ENCODE data around the gene MESP2.
A peak's percentile ranks its signal among the peaks of the same experiment; 100 is the strongest.

Gene MESP2

GRCh38 chr15:89756897-89757296 lies 19.2 kb upstream of the MESP2 start:
- DNase-seq, result no peak

DNA sequence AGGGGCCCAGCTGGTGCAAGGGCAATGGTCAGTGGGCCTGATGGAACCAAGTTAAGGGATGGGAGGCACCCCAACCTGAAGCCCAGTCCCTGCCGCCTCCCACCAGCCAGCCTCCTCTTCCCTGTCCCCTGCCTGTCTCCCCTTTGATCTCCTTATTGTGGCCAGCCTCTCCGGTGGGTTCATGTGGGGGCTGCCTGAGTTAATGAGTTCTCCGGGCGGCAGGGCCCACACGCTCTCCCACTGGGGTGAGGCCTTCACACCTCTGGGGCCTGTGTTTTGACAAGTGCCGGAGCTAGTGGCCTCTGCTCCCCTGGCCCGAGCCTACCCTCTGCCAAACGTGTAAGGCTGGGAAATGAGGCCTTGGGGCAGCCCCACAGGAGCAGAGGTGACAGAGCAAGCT lies 17.8 kb upstream of the MESP2 start:
- no peak for DNase-seq

DNA sequence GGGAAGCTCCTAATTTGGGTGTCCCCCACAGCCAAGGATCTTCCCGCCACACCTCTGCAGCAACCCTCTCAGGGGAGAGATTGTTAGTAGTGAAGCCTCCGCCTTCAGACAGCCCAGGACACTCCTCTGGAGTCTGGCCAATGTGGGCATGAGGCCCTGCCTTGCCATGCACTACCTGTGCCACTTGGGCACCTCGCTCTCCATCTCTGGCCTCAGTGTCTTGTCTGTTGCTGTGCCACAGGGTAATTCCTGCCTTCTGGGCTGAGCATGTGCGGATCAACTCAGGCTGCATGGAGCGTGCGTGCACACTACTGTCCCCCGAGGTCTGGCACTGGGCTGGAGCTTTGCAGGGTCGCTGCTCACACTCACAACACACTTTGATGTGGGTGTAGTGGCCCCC lies 17.2 kb upstream of the MESP2 start:
- DNase-seq, result no peak

DNA sequence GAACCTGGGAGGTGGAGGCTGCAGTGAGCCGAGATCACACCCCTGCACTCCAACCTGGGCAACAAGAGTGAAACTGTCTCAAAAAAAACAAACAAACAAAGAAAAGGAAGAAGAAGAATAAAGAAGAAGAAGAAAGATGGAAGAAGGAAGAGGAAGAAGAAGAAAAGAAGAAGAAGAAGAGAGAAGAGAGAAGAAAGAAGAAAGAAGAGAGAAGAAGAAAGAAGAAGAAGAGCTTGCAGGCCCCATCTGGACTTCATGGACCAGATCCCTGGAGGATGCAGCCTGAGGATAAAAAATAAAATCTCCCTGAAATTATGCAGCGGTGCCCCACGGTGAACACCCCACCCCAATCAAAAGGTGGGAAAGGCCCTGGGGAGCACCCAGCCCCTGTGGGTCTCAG lies 16.3 kb upstream of the MESP2 start:
- DNase-seq, result no peak

GRCh38 chr15:89760303-89761008 lies 15.7 kb upstream of the MESP2 start:
- peak; percentile 60 for DNase-seq

GRCh38 chr15:89761009-89761831 lies 14.9 kb upstream of the MESP2 start:
- no peak for DNase-seq

DNA sequence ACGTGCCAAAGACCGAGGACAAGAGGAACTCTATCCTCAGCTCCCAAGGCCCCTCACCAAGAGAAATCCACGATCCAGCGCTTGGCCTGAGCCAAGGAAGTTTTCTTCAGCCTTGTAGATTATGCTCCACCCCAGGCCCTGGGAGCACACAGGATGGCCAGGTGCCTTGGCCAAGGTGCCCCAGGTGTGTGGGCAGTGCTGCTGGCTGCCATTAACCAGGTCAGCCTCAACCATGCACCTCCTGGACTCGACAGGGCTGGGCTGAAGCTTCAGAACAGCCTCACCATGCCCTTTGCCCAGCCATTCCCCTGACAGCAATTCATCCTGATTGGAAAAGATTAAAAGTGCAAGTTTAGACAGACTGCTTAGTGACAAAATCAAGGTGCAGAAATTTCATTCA lies 14.2 kb upstream of the MESP2 start:
- DNase-seq, result no peak

GRCh38 chr15:89765694-89766093 lies 10.4 kb upstream of the MESP2 start:
- no peak for DNase-seq

DNA sequence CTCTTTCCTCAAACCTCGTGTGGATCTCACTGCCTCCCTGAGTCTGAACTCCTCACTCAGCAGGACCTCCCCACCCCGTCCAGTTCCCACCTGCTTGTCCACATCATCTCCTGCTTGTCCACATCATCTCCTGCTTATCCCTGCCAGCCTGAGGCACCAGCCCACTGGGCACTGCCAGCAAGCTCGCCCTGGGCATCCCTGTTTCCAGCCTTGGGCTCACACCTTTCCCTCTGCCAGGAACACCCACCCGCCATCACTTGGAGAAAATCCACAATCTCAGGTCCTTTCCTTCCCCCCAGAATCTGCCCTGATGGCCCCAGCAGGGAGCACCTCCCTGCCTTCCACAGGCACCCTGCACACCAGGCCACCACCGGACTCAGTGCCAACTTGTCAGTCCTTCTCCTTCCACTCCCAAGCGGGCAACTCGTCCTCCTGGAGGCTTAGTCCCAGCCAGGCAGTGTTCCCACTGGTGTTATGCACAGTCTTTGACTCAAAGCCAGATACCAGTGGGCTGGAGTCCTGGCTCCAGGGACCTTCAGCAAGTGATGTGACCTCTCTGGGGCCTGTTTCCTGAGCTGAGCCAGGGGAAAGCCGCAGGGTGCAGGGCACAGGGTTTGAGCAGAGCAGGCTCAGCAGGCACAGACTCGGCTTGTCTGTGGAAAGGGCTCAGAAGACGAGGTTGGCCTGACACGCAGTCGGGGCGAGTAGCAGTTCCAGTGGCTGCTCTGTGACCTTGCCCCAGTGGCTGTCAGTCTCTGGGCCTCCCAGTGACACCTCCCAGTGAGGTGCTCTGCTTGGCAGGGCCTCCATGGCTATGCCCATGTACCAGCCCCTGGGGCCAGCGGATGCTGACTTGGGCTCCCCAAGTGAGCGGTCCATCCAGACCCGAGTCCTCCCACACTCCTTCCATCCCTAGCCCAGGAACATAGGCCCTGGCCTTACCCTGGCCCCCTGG lies 9.5 kb upstream of the MESP2 start:
- DNase-seq, result no peak

- no peak for DNase-seq
These were observed 8.7 kb upstream of the MESP2 start for GRCh38 chr15:89767411-89767915.

DNA sequence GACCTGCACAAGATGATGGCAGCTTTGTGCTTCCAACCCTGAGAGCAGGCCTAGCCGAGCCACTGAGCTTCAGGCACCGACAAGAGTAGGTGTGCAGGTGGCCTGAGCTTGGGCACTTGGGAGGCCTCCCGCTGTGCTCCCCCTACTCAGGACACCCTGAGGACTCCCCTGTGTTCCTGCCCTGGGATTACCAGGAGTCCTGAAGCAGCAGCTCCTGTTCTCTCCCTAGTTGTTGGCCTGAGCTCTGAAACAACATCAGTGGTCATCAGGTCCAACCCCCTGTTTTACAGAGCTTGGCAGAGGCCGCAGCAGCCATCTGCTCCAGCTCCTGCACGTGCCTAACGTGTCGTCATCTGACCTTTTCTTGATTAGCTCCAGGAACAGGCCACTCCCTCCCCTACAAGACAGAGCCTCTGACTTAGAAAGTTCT lies 8.0 kb upstream of the MESP2 start:
- DNase-seq, result no peak

GRCh38 chr15:89769366-89769765 lies 6.8 kb upstream of the MESP2 start:
- DNase-seq, result no peak

GRCh38 chr15:89770041-89770440 lies 6.1 kb upstream of the MESP2 start:
- DNase-seq, result no peak

- no peak for DNase-seq
These were observed 3.1 kb upstream of the MESP2 start for GRCh38 chr15:89772932-89773583.

- DNase-seq, result no peak
These were observed 1.6 kb upstream of the MESP2 start for GRCh38 chr15:89774492-89774891.

DNA sequence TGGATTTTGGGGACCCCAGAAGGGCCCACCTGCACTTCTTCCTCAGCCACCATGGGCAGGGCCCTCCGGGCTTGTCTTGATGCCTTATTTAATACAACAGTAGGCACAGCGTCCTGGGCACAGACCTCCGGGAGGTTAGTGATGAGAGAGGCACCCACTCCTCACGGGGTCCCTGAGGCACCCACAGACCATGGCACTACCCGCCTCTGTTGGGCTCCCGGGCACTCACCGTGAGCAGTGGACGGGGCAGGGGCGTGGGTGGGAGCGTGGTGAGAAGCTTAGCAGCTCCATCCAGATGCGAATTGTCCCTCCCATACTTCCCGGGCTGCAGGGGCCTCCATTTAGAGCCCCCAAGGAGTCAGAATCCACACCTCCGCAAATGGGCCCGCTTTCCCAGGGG lies 317 bp upstream of the MESP2 start:
- DNase-seq, result no peak

- no peak for DNase-seq
These were observed 1.1 kb downstream of the MESP2 start for GRCh38 chr15:89777073-89777751.

DNA sequence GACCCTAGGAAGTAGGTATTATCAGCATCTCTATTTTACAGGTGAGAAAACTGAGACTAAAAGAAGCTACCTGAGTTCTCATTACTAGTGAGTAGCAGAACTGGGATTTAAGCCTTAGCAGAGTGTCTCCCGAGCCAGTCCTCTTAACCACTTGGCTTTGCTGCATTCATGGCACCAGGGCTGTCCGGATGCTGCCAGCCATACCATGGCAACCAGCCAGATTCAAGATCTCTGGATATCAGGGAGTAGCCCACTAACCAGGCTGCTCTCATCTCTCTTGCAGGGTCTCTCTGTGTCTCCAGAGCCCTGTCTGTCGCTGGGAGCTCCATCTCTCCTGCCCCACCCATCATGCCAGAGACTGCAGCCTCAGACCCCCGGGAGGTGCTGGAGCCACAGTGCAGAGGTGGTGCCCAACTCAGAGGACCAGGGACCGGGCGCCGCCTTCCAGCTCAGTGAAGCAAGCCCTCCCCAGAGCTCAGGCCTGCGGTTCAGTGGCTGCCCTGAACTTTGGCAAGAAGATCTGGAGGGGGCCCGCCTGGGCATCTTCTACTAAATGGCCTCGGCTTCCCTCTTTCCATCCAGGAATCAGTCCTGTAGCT lies 1.7 kb downstream of the MESP2 start:
- DNase-seq, result no peak

DNA sequence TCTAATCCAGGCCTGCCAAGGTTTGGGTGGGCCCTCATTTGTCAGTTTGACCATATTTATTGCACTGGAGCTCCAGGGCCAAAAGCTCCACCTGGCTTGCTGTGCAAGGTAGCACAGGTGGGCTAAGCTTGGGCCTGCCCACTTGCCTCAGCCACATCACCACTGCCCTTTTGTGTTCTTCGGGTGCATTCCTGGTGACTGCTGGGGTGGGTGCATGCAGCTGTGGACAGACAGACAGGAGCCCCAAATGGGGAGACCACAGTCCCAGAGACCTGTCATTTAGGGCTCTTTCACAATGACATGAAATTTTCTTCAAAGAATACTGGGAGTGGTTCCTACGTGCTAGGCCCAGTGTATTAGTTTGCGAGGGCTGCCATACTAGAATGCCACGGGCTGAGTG lies 2.7 kb downstream of the MESP2 start:
- no peak for DNase-seq

- no peak for DNase-seq
These were observed 4.5 kb downstream of the MESP2 start for GRCh38 chr15:89780601-89781000.

GRCh38 chr15:89781055-89781454 lies 4.9 kb downstream of the MESP2 start:
- DNase-seq, result peak; percentile 69

All from CD4-positive, alpha-beta T cell treated with Interleukin-15 for 1 hour (primary cell).